GM18519 (cell line): Measurements from ENCODE around the gene SPAG7.

Experiments used
- ATAC-seq: cut with Tn5 transposase; IDR thresholded peaks from one replicate; pipeline ENCODE4 v1.9.1; 2021; ENCODE audit warnings: mild to moderate bottlenecking, moderate library complexity; ENCODE audit not compliant: unreplicated experiment, low FRiP score

Gene SPAG7

GRCh38 chr17:4978726-4979125 is 11.1 kb upstream of the SPAG7 start:
- no peak for ATAC-seq

- ATAC-seq = no peak
Measured at GRCh38 chr17:4974115-4974670, 6.6 kb upstream of the SPAG7 start.

DNA sequence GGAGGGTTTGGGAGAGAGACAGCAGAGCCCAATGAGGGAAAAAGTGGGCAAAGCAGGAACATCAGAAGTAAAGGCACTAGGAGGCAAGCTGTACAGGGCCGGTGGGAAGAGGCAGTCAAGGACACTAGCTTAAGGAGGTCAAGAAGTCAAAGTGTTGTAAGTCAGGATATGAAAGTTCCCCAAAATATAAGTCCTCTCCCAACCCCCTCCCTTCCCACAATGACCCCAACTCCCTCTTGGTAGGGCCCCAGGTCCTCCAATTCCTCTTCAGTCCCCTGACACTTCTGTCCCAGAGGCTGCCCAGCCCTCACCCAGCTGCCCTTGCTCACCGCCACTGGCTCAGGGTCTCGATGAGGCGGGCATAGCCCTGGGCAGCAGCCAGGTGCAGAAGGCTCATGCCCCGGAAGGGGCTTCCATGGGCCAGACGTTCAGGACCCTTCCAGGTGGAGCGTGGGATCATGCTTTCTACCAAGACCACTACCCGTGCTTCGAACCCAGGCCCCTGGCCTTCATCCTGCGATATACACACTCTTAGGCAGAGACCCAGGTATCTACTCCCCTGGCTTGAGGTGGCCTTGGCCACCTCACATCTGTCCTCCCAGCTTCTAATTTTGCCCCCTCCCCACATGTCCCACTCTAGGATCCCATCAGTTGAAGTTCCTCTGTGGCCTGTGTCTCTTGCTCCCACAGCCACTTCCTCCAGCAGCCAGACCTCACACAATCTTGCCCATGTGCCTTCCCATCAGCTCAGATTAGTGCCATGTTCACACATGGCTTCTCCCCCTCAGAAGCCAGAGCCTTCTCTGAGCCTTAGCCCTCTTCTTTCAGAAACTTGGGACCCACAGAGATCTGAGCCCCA is 5.9 kb upstream of the SPAG7 start:
- no peak for ATAC-seq

DNA sequence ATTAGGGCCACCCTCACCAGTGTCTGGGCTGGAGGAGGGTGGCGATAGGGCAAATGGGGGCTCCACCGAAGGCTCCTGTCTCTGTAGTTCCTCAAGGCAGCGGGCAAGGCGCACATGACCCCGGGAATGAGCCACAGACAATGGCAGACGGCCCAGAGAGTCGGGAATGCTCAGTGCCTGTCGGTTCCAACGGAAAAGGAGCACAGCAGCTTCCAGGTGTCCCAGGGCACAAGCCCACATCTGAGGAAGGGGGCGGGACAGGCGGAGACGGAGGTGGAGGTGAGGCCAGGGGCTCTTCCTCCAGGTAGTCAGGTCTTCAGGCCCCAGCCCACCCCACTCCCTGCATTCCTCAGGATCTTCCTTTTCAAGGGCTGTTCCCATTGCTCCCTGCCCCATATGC is 5.1 kb upstream of the SPAG7 start:
- no peak for ATAC-seq

GRCh38 chr17:4972322-4972721 is 4.7 kb upstream of the SPAG7 start:
- no peak for ATAC-seq

GRCh38 chr17:4971826-4972225 is 4.2 kb upstream of the SPAG7 start:
- no peak for ATAC-seq

- no peak for ATAC-seq
Measured at GRCh38 chr17:4970273-4970672, 2.7 kb upstream of the SPAG7 start.

DNA sequence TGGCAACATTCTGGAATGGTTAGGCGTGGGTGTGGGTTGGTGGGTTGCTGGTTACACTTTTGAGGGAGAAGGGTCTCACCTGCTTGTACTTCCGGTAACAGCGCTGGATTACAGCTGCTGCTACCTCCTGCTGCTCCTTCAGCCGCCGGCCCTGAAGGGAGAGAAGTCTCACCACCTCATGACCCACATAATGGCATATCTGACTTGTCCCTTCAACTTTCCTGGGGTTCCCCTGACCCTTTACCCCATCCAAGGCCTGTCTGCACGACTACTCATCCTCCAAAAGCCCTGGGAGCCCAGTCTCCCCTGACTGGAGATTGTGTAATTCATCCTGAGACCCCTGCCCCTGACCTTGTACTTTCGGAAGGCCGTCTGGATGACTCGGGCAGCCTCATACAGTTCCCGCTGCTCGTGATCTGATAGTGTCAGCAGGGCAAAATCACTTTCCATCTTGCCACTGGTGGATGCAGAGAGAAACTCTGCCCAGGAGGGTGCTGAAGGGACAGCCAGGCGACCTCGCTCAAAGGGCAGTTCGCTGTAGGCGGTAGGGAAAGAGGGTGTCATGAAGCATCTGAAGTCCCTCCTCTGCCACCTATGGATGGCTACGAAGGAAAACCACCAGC is 2.0 kb upstream of the SPAG7 start:
- ATAC-seq = no peak

GRCh38 chr17:4969047-4969550 is 1.5 kb upstream of the SPAG7 start:
- no peak for ATAC-seq

DNA sequence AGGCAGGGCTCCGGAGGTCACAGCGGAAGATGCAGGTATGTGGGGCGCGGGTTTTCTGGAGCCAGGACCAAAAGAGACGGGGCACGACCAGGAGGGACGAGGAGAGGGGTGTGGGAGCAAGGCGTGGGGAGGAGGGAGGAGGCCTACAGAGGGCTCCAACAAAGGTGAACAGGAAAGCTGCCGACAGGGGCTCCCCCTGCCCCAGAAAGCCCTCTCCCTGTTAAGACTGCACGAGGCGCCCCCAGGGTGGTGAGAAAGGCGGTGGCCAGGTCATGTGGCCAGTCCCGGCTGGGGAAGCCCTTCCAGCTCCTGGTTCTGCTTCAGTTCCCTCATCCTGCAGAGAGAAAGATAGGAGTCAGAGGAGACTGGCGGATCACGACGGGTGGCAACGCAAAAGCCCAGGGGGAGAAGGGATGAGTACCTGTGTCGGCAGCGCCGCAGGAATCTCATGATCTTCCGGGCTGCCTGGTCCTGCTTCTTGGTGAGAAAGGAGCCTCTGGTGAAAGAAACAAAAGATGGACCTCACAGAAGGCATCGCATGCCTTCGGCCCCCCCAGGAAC is 949 bp upstream of the SPAG7 start:
- ATAC-seq = no peak

DNA sequence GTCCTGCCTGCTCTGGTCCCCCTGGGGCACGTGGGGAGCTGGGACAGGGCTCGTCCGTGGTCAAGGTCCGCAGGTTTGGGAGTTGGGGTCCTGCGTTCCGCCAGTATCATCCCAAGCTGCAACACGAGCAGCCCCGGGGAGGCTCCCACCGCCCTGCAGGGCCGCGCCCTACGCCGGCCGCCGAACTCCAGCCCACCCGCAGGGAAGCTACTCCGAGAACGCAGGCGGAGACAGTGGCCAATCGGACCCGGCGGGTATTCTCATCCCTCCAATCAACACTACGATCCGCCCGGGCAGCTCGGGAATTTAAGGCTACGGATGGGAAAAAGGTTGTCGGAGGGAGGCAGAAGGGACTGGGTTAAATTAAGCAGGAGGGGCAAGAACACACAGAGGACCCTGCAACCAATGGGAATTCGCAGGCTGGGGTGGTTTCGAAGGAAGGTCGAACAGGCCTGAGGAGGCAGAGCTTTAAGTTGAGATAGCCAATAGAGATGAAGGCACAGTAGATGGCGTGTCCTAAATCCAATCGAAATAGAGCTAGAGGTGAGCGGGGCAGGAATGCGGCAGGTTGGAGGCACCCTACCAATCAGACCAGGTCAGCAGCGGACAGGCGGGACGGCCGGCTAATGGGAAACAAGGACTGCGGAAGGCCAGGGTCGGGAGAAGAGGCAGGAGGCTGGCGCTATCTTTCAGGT is 626 bp downstream of the SPAG7 start:
- ATAC-seq = peak; percentile 63

GRCh38 chr17:4965311-4965986 is 2.2 kb downstream of the SPAG7 start:
- ATAC-seq = no peak

GRCh38 chr17:4960279-4960922 is 7.2 kb downstream of the SPAG7 start:
- no peak for ATAC-seq

- no peak for ATAC-seq
Measured at GRCh38 chr17:4959261-4959965, 8.2 kb downstream of the SPAG7 start.

- ATAC-seq = no peak
Measured at GRCh38 chr17:4958102-4958501, 9.5 kb downstream of the SPAG7 start.

DNA sequence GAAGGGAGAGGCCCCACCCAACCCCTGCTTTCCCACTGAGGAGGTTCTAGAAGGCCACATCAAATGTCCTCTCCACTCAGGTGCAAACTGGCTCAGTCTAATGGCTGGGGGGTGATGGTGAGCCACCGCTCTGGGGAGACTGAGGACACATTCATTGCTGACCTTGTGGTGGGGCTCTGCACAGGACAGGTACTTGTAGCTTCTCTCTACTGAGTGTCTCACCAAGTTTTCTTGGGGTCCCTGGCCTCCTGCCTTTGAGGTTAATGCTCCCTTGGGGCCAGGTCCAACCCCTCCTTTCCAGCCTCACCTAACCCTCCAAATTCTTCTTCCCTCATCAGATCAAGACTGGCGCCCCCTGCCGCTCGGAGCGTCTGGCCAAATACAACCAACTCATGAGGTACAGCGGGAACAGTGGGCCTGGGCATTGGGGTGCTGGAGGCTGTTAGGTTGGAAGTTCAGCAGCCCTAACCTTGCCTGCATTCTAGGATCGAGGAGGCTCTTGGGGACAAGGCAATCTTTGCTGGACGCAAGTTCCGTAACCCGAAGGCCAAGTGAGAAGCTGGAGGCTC is 11.0 kb downstream of the SPAG7 start:
- ATAC-seq = no peak

GRCh38 chr17:4955091-4955490 is 12.5 kb downstream of the SPAG7 start:
- no peak for ATAC-seq

DNA sequence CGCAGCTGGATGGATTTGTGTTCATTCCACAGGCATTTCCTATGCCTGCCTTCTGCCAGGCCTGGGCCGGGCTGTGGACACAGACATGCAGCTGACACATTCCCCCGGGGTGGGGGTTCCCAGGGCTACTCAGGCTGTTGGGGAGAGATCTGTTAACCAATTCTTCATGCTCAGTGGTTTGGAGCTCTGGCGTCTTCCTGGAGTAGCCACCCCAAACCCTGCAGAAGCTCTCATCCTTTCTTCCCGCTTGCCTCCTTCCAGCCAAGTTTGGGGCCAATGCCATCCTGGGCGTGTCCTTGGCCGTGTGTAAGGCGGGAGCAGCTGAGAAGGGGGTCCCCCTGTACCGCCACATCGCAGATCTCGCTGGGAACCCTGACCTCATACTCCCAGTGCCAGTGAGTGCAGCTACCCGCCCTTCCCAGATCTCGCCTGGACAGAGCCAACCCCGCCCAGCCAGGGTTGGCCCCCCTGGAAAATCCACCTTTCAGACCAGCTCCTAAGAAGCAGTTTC is 14.1 kb downstream of the SPAG7 start:
- no peak for ATAC-seq

GRCh38 chr17:4951486-4951885 is 16.1 kb downstream of the SPAG7 start:
- ATAC-seq = no peak
